ENCODE measurements around the gene CNGA1.

Gene CNGA1

DNA sequence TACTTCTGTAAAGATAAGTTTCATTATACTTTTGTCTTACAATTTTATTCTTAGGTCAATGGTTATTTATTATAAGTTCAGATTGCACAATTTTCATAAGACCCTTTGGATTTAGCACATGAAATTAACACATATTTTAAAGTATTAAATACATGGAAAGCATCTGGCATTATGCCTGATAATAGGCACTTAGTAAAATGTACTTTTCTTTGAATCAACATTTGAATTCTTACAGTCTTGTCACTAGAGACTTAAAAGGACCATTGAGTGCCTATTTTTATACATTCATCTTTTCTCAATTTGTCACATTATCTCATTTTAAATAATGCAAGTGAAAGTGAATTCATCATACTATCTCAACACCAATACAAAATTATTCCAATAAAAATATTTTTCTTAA lies 23.1 kb upstream of the CNGA1 start:
- Mint-ChIP-seq H3K27ac (no peak overlapping the region), H3K4me3 (no peak overlapping the region), H3K36me3 (no peaks in the 10 kb centered on the region), H3K9me3 (no peaks in the 10 kb centered on the region), H3K27me3 (peaks cover 10% of the 10 kb centered on the region), H3K4me1 (peaks cover 28% of the 10 kb centered on the region)
- DNase-seq (ENCODE audit: low spot score in 2 of 2) (no peak), ATAC-seq (ENCODE audit: low read depth) (no peak)

DNA sequence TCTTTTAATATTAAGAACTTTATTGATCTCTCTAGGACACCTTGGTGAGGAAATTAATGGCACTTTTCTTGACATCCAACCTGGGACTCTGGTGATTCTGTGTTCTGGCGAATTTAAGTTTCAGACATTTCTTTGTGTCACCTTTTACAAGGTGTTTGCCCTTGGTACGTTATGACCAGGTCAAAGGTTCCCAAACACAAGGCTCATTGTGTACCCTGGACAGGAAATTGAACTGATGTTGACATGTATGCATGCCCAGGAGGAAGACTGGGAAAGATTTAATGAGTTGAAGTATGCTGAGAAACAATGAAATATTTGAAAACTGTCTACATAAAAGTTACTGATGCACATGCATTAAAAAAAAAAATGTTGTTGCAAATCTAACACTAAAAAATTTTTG lies 22.2 kb upstream of the CNGA1 start:
- H3K27ac Mint-ChIP-seq = no peak overlapping the region

DNA sequence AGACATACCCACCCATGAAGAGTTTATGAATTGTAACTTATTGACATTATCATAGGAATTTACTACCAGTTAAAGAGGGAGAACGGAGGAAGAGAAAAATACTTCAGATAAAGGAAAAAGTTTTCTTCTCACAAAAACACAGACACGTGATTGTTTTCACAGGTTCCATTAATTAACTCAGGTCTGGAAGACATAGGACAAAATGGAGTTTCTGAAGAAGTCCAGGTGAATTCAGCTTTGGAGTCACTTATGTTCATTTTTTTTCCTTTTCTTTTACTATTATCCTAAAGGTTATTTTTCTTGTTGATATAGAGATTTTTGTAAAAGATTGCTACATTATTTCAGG lies 20.6 kb upstream of the CNGA1 start:
- peaks cover 3% of the 10 kb centered on the region for H3K27me3 Mint-ChIP-seq
- H3K9me3 Mint-ChIP-seq = no peaks in the 10 kb centered on the region
- no peak for DNase-seq (ENCODE audit: low spot score in 2 of 2)
- H3K4me3 Mint-ChIP-seq = no peak overlapping the region
- no peaks in the 10 kb centered on the region for H3K36me3 Mint-ChIP-seq
- no peak for ATAC-seq (ENCODE audit: low read depth)
- H3K27ac Mint-ChIP-seq = peak overlapping the region; percentile 74
- peaks cover 24% of the 10 kb centered on the region for H3K4me1 Mint-ChIP-seq

More for the DNA sequence above, 22.2 kb upstream of the CNGA1 start:
- no peaks in the 10 kb centered on the region for H3K9me3 Mint-ChIP-seq
- peaks cover 29% of the 10 kb centered on the region for H3K4me1 Mint-ChIP-seq
- DNase-seq (ENCODE audit: low spot score in 2 of 2) = no peak
- no peaks in the 10 kb centered on the region for H3K36me3 Mint-ChIP-seq
- peaks cover 10% of the 10 kb centered on the region for H3K27me3 Mint-ChIP-seq
- H3K4me3 Mint-ChIP-seq = no peak overlapping the region
- ATAC-seq (ENCODE audit: low read depth) = no peak

DNA sequence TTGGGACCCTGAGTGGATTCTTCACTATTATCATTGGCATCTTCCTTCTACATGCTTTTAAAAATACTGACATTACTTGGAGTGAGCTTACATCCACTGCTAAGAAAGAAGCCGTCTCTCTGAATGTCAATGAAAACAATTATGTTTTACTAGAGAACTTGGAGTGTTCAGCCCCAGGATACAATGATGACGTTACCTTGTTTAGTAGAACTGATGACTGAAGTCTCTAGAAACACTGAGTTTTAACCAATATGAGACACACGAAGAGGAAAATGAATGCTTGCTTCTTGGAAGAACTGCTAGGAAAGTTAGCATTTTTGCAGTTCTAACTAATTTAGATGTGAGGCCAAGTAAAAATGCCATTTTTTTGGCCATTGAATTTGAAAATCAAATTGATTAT lies 19.5 kb upstream of the CNGA1 start:
- Mint-ChIP-seq H3K4me1 (peaks cover 20% of the 10 kb centered on the region), H3K9me3 (no peaks in the 10 kb centered on the region), H3K36me3 (no peaks in the 10 kb centered on the region), H3K4me3 (no peak overlapping the region), H3K27ac (no peak overlapping the region), H3K27me3 (no peaks in the 10 kb centered on the region)
- ATAC-seq (ENCODE audit: low read depth) = no peak
- no peak for DNase-seq (ENCODE audit: low spot score in 2 of 2)

DNA sequence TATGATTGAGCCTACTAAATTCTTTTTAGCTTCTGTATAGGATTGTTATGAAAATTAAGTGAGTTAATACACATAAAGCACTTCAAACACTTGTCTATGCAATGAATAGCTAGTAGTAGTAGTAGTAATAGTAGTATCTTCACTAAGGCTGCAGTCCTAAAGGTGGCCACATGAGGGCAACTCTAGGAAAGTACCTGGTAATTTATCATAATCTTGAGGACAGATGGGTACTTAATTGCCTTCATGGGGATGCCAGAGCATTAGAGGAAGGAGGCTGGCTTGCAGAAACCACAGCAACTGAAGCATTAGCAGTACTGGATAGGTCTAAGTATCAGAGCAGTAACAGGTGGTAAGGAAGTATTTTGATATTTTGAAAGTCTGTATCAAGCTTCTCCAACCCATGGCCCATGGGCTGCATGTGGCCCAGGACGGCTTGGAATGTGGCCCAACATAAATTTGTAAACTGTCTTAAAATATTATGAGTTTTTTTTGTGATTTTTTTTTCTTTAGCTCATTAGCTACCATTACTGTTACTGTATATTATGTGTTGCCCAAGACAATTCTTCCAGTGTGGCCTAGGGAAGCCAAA lies 17.4 kb upstream of the CNGA1 start:
- Mint-ChIP-seq H3K4me3 (no peak overlapping the region), H3K4me1 (peaks cover 20% of the 10 kb centered on the region), H3K9me3 (no peaks in the 10 kb centered on the region), H3K27me3 (no peaks in the 10 kb centered on the region), H3K36me3 (no peaks in the 10 kb centered on the region), H3K27ac (peak overlapping the region; percentile 9)
- ATAC-seq (ENCODE audit: low read depth) (peak; percentile 72), DNase-seq (ENCODE audit: low spot score in 2 of 2) (peak; percentile 48 to 57)

DNA sequence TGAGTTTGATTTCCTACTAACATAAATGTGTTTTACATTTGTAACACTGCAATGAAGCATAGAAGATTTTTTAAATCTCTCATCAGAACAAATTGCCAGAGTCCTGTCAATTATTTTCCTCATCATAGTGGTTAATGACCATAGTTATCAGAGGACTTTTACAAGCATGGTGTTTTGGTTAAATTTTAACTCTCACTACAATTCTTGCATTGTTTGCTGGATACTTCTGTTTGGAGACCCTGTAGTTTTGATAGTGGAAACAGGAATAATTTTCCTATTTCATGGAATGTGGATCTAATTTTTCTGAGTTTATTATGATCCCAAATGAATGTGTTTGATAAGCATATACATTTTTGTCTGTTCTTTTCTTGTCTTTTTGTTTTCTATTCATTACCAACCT lies 16.9 kb upstream of the CNGA1 start:
- ATAC-seq (ENCODE audit: low read depth) (no peak), DNase-seq (ENCODE audit: low spot score in 2 of 2) (no peak)
- Mint-ChIP-seq H3K27ac (peak overlapping the region; percentile 9), H3K9me3 (no peaks in the 10 kb centered on the region), H3K27me3 (no peaks in the 10 kb centered on the region), H3K36me3 (no peaks in the 10 kb centered on the region), H3K4me3 (no peak overlapping the region), H3K4me1 (peaks cover 24% of the 10 kb centered on the region)

DNA sequence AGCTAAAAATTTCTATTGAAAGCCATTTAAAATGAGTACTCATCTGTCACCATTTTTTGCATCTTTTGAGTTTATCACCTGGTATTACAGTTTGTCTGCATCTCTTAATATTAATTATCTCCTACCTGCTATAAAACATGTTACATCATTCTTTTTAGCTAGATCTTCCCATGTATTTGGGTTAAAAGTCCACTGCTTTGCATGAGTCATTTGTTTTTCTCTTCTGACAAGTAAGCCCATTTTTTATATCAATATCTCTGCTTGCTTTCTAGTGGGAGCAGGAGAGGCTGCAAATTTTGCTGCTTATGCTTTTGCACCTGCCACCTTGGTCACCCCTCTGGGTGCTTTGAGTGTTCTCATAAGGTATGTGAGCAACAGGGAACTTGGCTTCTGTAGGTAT lies 16.2 kb upstream of the CNGA1 start:
- DNase-seq (ENCODE audit: low spot score in 2 of 2) = no peak
- Mint-ChIP-seq H3K9me3 (no peaks in the 10 kb centered on the region), H3K36me3 (no peaks in the 10 kb centered on the region), H3K27me3 (no peaks in the 10 kb centered on the region), H3K4me3 (no peak overlapping the region), H3K27ac (no peak overlapping the region), H3K4me1 (peaks cover 25% of the 10 kb centered on the region)
- no peak for ATAC-seq (ENCODE audit: low read depth)

DNA sequence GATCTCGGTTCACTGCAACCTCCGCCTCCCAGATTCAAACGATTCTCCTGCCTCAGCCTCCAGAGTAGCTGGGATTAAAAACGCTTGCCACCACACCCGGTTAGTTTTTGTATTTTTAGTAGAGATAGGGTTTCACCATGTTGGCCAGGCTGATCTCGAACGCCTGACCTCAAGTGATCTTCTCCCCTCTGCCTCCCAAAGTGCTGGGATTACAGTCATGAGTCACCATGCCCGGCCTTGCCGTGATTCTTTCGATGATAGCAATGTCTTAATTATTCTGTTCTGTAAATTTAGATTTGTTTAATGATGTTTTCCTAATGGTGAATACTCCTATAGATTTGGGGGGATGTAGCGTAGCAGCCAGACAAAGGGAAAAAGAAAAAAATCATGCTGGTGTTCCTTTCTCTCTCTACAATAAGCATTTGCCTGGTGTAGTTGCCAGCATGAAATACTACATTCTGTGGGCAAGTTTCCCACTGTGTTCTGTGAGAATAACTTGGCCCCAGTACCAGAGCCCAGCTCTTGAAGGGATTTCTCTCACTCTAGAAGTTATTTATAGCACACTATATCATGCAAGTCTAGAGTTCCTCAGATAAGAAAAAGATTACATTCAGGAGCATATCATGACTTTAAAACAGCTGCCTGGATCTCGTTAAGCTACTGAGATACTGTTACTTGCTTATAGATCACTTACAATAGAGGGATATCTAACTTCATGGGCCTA lies 15.5 kb upstream of the CNGA1 start:
- no peaks in the 10 kb centered on the region for H3K27me3 Mint-ChIP-seq
- no peak for DNase-seq (ENCODE audit: low spot score in 2 of 2)
- no peak for ATAC-seq (ENCODE audit: low read depth)
- H3K36me3 Mint-ChIP-seq = no peaks in the 10 kb centered on the region
- H3K9me3 Mint-ChIP-seq = no peaks in the 10 kb centered on the region
- H3K4me1 Mint-ChIP-seq = peaks cover 24% of the 10 kb centered on the region
- H3K27ac Mint-ChIP-seq = no peak overlapping the region
- H3K4me3 Mint-ChIP-seq = no peak overlapping the region

DNA sequence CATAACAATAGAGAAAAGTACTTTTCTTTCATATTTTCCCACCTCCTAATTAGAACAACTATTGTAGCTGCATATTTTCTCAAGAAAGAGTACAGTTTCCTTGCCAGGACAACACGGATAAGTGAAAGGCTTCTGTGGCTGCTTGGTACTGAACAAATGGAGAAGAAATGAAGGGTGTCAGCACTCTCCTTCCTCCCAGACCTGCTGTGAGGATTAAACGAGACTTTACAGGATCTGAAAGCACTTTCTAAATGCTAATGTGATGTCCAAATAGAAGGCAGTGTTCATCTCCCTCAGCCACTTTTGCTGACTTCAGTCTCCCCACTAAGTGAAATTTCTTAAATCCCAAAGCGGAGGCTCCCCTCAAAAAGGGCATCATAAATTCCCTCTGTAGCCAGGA lies 14.0 kb upstream of the CNGA1 start:
- H3K27me3 Mint-ChIP-seq = peaks cover 3% of the 10 kb centered on the region
- ATAC-seq (ENCODE audit: low read depth) = no peak
- H3K36me3 Mint-ChIP-seq = no peaks in the 10 kb centered on the region

DNA sequence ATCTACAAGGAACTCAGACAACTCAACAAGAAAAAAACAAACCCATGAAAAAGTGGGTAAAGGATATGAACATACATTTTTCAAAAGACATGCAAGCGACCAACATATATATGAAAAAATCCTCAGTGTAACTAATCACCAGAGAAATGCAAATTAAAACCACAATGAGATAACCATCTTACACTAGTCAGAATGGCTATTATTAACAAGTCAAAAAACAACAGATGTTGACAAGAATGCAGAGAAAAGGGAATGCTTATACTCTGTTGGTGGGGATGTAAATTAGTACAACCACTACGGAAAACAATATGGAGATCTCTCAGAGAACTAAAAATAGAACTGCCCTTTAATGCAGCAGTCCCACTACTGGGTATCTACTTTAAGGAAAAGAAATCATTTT lies 12.2 kb upstream of the CNGA1 start:
- no peak overlapping the region for H3K27ac Mint-ChIP-seq
- H3K36me3 Mint-ChIP-seq = no peaks in the 10 kb centered on the region
- H3K4me1 Mint-ChIP-seq = peaks cover 7% of the 10 kb centered on the region
- ATAC-seq (ENCODE audit: low read depth) (no peak), DNase-seq (ENCODE audit: low spot score in 2 of 2) (no peak)
- peaks cover 5% of the 10 kb centered on the region for H3K27me3 Mint-ChIP-seq
- no peak overlapping the region for H3K4me3 Mint-ChIP-seq
- H3K9me3 Mint-ChIP-seq = no peaks in the 10 kb centered on the region

More for the DNA sequence above, 14.0 kb upstream of the CNGA1 start:
- Mint-ChIP-seq H3K4me1 (peaks cover 15% of the 10 kb centered on the region), H3K9me3 (no peaks in the 10 kb centered on the region), H3K4me3 (no peak overlapping the region), H3K27ac (no peak overlapping the region)
- DNase-seq (ENCODE audit: low spot score in 2 of 2) = no peak

DNA sequence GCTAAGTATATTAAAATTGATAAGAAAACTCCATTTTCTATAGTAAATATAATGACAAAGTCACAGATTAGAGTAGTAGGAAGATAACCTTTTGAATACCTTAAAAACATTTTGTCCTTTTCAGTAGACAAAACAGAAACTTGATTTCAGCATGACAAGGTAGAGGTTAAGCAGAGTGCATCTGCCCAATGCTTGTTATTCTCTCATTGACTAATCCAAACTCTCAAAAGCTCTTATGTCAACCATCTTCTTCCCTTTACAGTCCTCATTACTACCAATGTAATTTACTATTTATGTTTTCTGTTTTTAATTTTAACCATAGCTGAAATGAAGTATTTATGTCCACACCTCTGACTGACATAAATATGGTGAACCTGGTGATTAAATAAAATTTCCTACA lies 11.2 kb upstream of the CNGA1 start:
- DNase-seq (ENCODE audit: low spot score in 2 of 2) = no peak
- no peak for ATAC-seq (ENCODE audit: low read depth)
- no peak overlapping the region for H3K4me3 Mint-ChIP-seq
- H3K27me3 Mint-ChIP-seq = peaks cover 5% of the 10 kb centered on the region
- H3K36me3 Mint-ChIP-seq = no peaks in the 10 kb centered on the region
- H3K9me3 Mint-ChIP-seq = no peaks in the 10 kb centered on the region
- H3K27ac Mint-ChIP-seq = no peak overlapping the region
- H3K4me1 Mint-ChIP-seq = peaks cover 5% of the 10 kb centered on the region

DNA sequence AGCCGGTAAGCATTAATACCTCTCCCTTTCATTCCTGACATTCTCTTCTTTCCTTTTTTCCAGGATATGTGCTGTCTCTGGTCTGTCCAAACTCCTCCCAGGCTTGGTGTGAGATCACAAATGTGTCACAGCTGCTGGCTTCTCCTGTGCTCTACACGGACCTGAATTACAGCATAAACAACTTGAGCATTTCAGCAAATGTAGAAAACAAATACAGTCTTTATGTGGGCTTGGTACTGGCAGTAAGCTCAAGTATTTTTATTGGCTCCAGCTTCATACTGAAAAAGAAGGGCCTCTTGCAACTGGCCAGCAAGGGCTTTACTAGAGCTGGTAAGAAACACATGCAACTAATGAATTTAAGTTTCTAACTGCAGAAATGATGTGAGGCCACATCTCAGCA lies 8.5 kb upstream of the CNGA1 start:
- ATAC-seq (ENCODE audit: low read depth) = no peak
- Mint-ChIP-seq H3K9me3 (no peaks in the 10 kb centered on the region), H3K27ac (no peak overlapping the region), H3K36me3 (no peaks in the 10 kb centered on the region), H3K27me3 (peaks cover 9% of the 10 kb centered on the region), H3K4me1 (peaks cover 10% of the 10 kb centered on the region), H3K4me3 (no peak overlapping the region)
- no peak for DNase-seq (ENCODE audit: low spot score in 2 of 2)

DNA sequence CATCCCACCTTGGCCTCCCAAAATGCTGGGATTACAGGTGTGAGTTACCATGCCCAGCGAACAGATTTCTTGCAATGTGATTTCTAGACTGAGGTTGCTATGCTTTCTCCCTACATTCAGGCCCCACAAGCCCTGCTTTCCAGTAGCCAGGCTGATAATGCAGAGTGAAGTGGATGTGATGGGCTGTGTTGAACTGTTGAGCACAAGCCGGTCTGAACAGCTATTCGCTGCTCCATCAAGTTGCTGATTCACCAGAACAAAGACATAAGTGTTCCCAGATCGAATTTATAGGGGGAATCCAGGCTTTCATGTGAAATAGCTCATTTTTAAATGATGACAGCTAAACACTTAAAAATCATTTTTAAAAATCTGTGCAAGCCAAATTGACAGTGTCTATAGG lies 8.0 kb upstream of the CNGA1 start:
- peaks cover 11% of the 10 kb centered on the region for H3K27me3 Mint-ChIP-seq
- ATAC-seq (ENCODE audit: low read depth) = no peak
- H3K9me3 Mint-ChIP-seq = no peaks in the 10 kb centered on the region
- no peak for DNase-seq (ENCODE audit: low spot score in 2 of 2)
- H3K4me3 Mint-ChIP-seq = no peak overlapping the region
- no peaks in the 10 kb centered on the region for H3K36me3 Mint-ChIP-seq
- peaks cover 11% of the 10 kb centered on the region for H3K4me1 Mint-ChIP-seq
- no peak overlapping the region for H3K27ac Mint-ChIP-seq

DNA sequence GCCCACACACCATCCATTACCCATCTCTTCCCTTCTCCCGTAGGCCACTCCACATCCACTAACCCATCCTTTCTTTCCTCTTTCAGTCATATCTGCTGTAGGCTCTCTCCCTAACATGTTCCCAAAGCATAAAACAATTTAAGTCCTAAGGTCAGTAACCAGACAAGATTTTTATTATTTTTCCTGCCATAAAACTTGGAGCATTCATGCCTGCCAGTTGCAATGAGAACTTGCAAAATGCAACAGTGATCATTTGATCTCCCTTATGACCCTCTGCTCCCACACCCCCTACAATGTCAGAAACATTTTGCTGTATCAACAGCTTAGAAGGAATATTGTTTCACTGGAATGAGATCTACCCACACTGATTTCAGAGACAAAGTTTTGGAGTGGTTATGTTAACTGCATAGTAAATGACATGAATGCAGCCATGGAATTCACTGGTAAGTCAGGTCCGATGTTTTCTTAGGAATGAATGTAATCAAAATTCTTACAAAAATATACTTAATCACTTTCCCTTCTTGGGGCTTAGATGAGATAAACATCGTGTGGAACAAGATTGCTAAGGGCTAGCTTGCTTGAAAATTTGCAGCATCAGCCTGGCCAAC lies 5.8 kb upstream of the CNGA1 start:
- DNase-seq (ENCODE audit: low spot score in 2 of 2) = no peak
- H3K27ac Mint-ChIP-seq = no peak overlapping the region
- H3K36me3 Mint-ChIP-seq = no peaks in the 10 kb centered on the region
- no peak overlapping the region for H3K4me3 Mint-ChIP-seq
- no peak for ATAC-seq (ENCODE audit: low read depth)
- H3K4me1 Mint-ChIP-seq = peaks cover 6% of the 10 kb centered on the region
- no peaks in the 10 kb centered on the region for H3K9me3 Mint-ChIP-seq
- peaks cover 11% of the 10 kb centered on the region for H3K27me3 Mint-ChIP-seq

DNA sequence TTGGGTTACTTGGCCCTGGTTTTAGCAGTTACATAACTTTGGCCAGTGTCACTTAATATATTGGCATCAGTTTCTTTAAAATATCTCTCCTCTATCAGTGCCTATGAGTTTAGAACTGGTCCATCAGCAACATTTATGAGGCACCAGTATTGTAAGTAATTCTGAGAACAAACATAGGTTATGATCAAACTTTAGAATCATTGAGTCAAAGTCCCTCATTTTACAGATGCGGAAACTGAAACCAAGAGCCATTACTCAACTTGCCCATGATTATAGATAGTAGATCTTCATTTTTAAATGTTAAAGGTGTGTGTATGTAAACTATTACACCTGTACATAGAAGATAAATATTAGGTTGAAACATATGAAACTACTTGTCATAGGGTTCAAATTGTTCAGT lies 4.6 kb upstream of the CNGA1 start:
- Mint-ChIP-seq H3K27me3 (peaks cover 11% of the 10 kb centered on the region), H3K4me3 (no peak overlapping the region), H3K27ac (no peak overlapping the region), H3K36me3 (no peaks in the 10 kb centered on the region), H3K4me1 (peaks cover 6% of the 10 kb centered on the region), H3K9me3 (no peaks in the 10 kb centered on the region)
- no peak for ATAC-seq (ENCODE audit: low read depth)
- DNase-seq (ENCODE audit: low spot score in 2 of 2) = no peak
